ENCODE data around the gene FOXK1.

The FOXK1 gene

GRCh38 chr7:4725014-4725849 is 43.1 kb downstream of the FOXK1 start:
- DNase-seq: peak; percentile 53

- no peak for DNase-seq
These were observed 43.9 kb downstream of the FOXK1 start for GRCh38 chr7:4725850-4726450.

GRCh38 chr7:4726566-4726965 is 44.5 kb downstream of the FOXK1 start:
- no peak for DNase-seq

GRCh38 chr7:4727914-4728705 is 46.0 kb downstream of the FOXK1 start:
- DNase-seq: no peak

- no peak for DNase-seq
These were observed 47.2 kb downstream of the FOXK1 start for GRCh38 chr7:4729266-4729665.

GRCh38 chr7:4730276-4730675 is 48.2 kb downstream of the FOXK1 start:
- no peak for DNase-seq

GRCh38 chr7:4730971-4731370 is 48.9 kb downstream of the FOXK1 start:
- no peak for DNase-seq

- DNase-seq: no peak
These were observed 49.7 kb downstream of the FOXK1 start for GRCh38 chr7:4731803-4732202.

GRCh38 chr7:4733936-4734528 is 51.9 kb downstream of the FOXK1 start:
- DNase-seq: no peak

GRCh38 chr7:4734587-4735345 is 52.7 kb downstream of the FOXK1 start:
- no peak for DNase-seq

GRCh38 chr7:4737300-4737699 is 55.2 kb downstream of the FOXK1 start:
- no peak for DNase-seq

GRCh38 chr7:4738711-4739527 is 56.8 kb downstream of the FOXK1 start:
- no peak for DNase-seq

- peak; percentile 70 for DNase-seq
These were observed 57.5 kb downstream of the FOXK1 start for GRCh38 chr7:4739528-4739992.

- no peak for DNase-seq
These were observed 58.7 kb downstream of the FOXK1 start for GRCh38 chr7:4740796-4741195.

GRCh38 chr7:4742051-4742573 is 60.0 kb downstream of the FOXK1 start:
- DNase-seq: no peak

- DNase-seq: no peak
These were observed 60.8 kb downstream of the FOXK1 start for GRCh38 chr7:4742852-4743251.

GRCh38 chr7:4744391-4745264 is 62.5 kb downstream of the FOXK1 start:
- peak; percentile 96 for DNase-seq

GRCh38 chr7:4745265-4745919 is 63.3 kb downstream of the FOXK1 start:
- DNase-seq: no peak

Data from NCI-H1092 (cell line).